Measurements from ENCODE around the gene REEP2.

The REEP2 gene

GRCh38 chr5:138468966-138469539 lies 30.2 kb downstream of the REEP2 start:
- Histone ChIP-seq H3K79me1 (ENCODE audit: low read depth, low read length) (peaks cover 13% of the 10 kb centered on the region), H2BK15ac (ENCODE audit: low read length) (no peak overlapping the region), H3K14ac (ENCODE audit: low read length) (no peak overlapping the region), H4K91ac (ENCODE audit: low read depth, low read length, poor library complexity) (no peak overlapping the region), H3K9ac (ENCODE audit: low read depth, low read length, poor library complexity) (no peak overlapping the region), H2BK120ac (ENCODE audit: low read depth, low read length) (no peak overlapping the region), H3K4me1 (ENCODE audit: control insufficient read depth in 2 of 2, insufficient read depth in 1 of 2, low read depth in 1 of 2, low read length in 2 of 2) (peaks cover 10 to 26% of the 10 kb centered on the region in 2 donors), H3K18ac (ENCODE audit: low read length) (no peak overlapping the region), H4K8ac (ENCODE audit: low read depth, low read length) (no peak overlapping the region), H3K23ac (ENCODE audit: low read depth, low read length, poor library complexity) (no peak overlapping the region), H3K9me3 (replicated peaks in 1 of 2; ENCODE audit: control insufficient read depth in 2 of 2, insufficient read depth in 1 of 2, low read depth in 1 of 2, low read length in 2 of 2) (no peaks in the 10 kb centered on the region), H3K36me3 (replicated peaks in 1 of 2; ENCODE audit: control insufficient read depth in 2 of 2, insufficient read depth in 2 of 2, low read length in 2 of 2) (peaks cover 15 to 31% of the 10 kb centered on the region in 2 donors), H3K4me3 (ENCODE audit: low read length in 2 of 2) (no peak overlapping the region), H3K27me3 (ENCODE audit: control insufficient read depth in 3 of 3, insufficient read depth in 3 of 3, low read depth in 1 of 3, low read length in 3 of 3) (peaks cover 0 to 17% (median 2%) of the 10 kb centered on the region in 3 experiments), H2AFZ (ENCODE audit: low read length) (no peak overlapping the region), H2BK12ac (ENCODE audit: low read length) (no peak overlapping the region), H2BK5ac (ENCODE audit: low read length) (no peak overlapping the region), H3K27ac (replicated peaks; ENCODE audit: low read length) (no peak overlapping the region), H2AK5ac (ENCODE audit: low read depth, low read length) (no peak overlapping the region), H3K4ac (ENCODE audit: low read length) (no peak overlapping the region), H3K4me2 (ENCODE audit: insufficient read depth, low read length, poor library complexity, severe bottlenecking) (no peak overlapping the region)
- DNase-seq (ENCODE audit: low spot score), result no peak
- no CpG with 5 or more reads among the region's 8 CpGs for WGBS, 2 donors (ENCODE audit: extremely low coverage in 2 of 2, insufficient read length in 2 of 2, insufficient replicate concordance in 1 of 2)

GRCh38 chr5:138469540-138470321 lies 30.9 kb downstream of the REEP2 start:
- no peaks in the 10 kb centered on the region for H3K9me3 ChIP-seq (replicated peaks in 1 of 2; ENCODE audit: control insufficient read depth in 2 of 2, insufficient read depth in 1 of 2, low read depth in 1 of 2, low read length in 2 of 2)
- peaks cover 13% of the 10 kb centered on the region for H3K79me1 ChIP-seq (ENCODE audit: low read depth, low read length)
- H3K27me3 ChIP-seq (ENCODE audit: control insufficient read depth in 3 of 3, insufficient read depth in 3 of 3, low read depth in 1 of 3, low read length in 3 of 3), result peaks cover 0 to 17% (median 2%) of the 10 kb centered on the region in 3 experiments
- H2BK120ac ChIP-seq (ENCODE audit: low read depth, low read length), result no peak overlapping the region
- H3K14ac ChIP-seq (ENCODE audit: low read length), result no peak overlapping the region
- H3K18ac ChIP-seq (ENCODE audit: low read length), result no peak overlapping the region
- no peak overlapping the region for H4K8ac ChIP-seq (ENCODE audit: low read depth, low read length)
- no peak overlapping the region for H3K4me2 ChIP-seq (ENCODE audit: insufficient read depth, low read length, poor library complexity, severe bottlenecking)
- no peak overlapping the region for H3K23ac ChIP-seq (ENCODE audit: low read depth, low read length, poor library complexity)
- H3K4me1 ChIP-seq (ENCODE audit: control insufficient read depth in 2 of 2, insufficient read depth in 1 of 2, low read depth in 1 of 2, low read length in 2 of 2), result peaks cover 10 to 26% of the 10 kb centered on the region in 2 donors
- H3K4ac ChIP-seq (ENCODE audit: low read length), result no peak overlapping the region
- WGBS, 2 donors (ENCODE audit: extremely low coverage in 2 of 2, insufficient read length in 2 of 2, insufficient replicate concordance in 1 of 2), result no CpG with 5 or more reads among the region's 8 CpGs
- H3K36me3 ChIP-seq (replicated peaks in 1 of 2; ENCODE audit: control insufficient read depth in 2 of 2, insufficient read depth in 2 of 2, low read length in 2 of 2), result peaks cover 15 to 31% of the 10 kb centered on the region in 2 donors
- no peak for DNase-seq (ENCODE audit: low spot score)
- H2BK12ac ChIP-seq (ENCODE audit: low read length), result no peak overlapping the region
- H4K91ac ChIP-seq (ENCODE audit: low read depth, low read length, poor library complexity), result no peak overlapping the region
- no peak overlapping the region for H3K27ac ChIP-seq (replicated peaks; ENCODE audit: low read length)
- no peak overlapping the region for H3K9ac ChIP-seq (ENCODE audit: low read depth, low read length, poor library complexity)
- H2BK5ac ChIP-seq (ENCODE audit: low read length), result no peak overlapping the region
- no peak overlapping the region for H3K4me3 ChIP-seq (ENCODE audit: low read length in 2 of 2)
- no peak overlapping the region for H2AK5ac ChIP-seq (ENCODE audit: low read depth, low read length)
- no peak overlapping the region for H2AFZ ChIP-seq (ENCODE audit: low read length)
- no peak overlapping the region for H2BK15ac ChIP-seq (ENCODE audit: low read length)

DNA sequence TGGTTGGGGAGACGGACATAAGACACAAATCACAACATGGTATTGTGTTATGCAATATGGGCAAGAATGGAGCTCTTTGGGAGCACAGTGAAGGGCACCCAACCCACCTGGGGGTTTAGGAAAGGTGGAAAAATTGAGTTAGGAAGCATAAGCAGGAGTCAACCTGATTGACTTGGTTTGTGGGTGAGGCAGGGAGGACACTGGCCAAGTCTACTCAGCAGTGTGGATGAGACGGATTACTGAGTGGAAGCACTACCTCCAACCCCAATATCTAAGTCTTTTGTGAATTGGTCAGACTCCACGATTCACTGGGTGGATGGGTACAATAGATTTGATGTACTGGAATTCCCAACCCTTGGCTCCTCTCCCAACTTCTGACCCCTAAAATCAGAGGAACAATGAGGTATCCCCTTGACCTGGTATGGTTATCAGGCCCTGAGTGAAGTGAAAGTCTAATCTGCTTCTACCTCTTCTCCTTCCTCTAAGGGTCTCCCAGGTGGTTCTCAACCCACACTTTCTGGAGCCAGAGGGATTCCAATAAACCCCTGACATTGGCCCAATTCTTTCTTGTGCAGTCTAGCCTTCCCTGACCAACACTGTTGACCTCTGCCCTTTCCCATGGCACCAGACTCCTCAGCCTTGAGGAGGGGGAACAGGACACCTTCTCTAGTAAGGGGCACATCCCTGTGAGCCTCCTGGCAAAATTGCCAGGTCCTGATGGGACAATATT lies 31.6 kb downstream of the REEP2 start:
- Histone ChIP-seq H3K4me3 (ENCODE audit: low read length in 2 of 2) (no peak overlapping the region), H2AFZ (ENCODE audit: low read length) (no peak overlapping the region), H3K23ac (ENCODE audit: low read depth, low read length, poor library complexity) (no peak overlapping the region), H4K91ac (ENCODE audit: low read depth, low read length, poor library complexity) (no peak overlapping the region), H3K4ac (ENCODE audit: low read length) (no peak overlapping the region), H4K8ac (ENCODE audit: low read depth, low read length) (no peak overlapping the region), H2AK5ac (ENCODE audit: low read depth, low read length) (no peak overlapping the region), H2BK12ac (ENCODE audit: low read length) (no peak overlapping the region), H3K18ac (ENCODE audit: low read length) (no peak overlapping the region), H3K27ac (replicated peaks; ENCODE audit: low read length) (no peak overlapping the region), H3K79me1 (ENCODE audit: low read depth, low read length) (peaks cover 11% of the 10 kb centered on the region), H3K4me1 (ENCODE audit: control insufficient read depth in 2 of 2, insufficient read depth in 1 of 2, low read depth in 1 of 2, low read length in 2 of 2) (peaks cover 10 to 26% of the 10 kb centered on the region in 2 donors), H3K14ac (ENCODE audit: low read length) (no peak overlapping the region), H3K9ac (ENCODE audit: low read depth, low read length, poor library complexity) (no peak overlapping the region), H3K36me3 (replicated peaks in 1 of 2; ENCODE audit: control insufficient read depth in 2 of 2, insufficient read depth in 2 of 2, low read length in 2 of 2) (peaks cover 15 to 31% of the 10 kb centered on the region in 2 donors), H2BK15ac (ENCODE audit: low read length) (no peak overlapping the region), H3K9me3 (replicated peaks in 1 of 2; ENCODE audit: control insufficient read depth in 2 of 2, insufficient read depth in 1 of 2, low read depth in 1 of 2, low read length in 2 of 2) (no peaks in the 10 kb centered on the region), H2BK120ac (ENCODE audit: low read depth, low read length) (no peak overlapping the region), H2BK5ac (ENCODE audit: low read length) (no peak overlapping the region), H3K4me2 (ENCODE audit: insufficient read depth, low read length, poor library complexity, severe bottlenecking) (no peak overlapping the region), H3K27me3 (ENCODE audit: control insufficient read depth in 3 of 3, insufficient read depth in 3 of 3, low read depth in 1 of 3, low read length in 3 of 3) (peaks cover 0 to 17% (median 2%) of the 10 kb centered on the region in 3 experiments)
- no CpG with 5 or more reads among the region's 3 CpGs for WGBS, 2 donors (ENCODE audit: extremely low coverage in 2 of 2, insufficient read length in 2 of 2, insufficient replicate concordance in 1 of 2)
- DNase-seq (ENCODE audit: low spot score), result no peak

GRCh38 chr5:138471052-138471361 lies 32.1 kb downstream of the REEP2 start:
- Histone ChIP-seq H3K4me2 (ENCODE audit: insufficient read depth, low read length, poor library complexity, severe bottlenecking) (no peak overlapping the region), H3K79me1 (ENCODE audit: low read depth, low read length) (peaks cover 7% of the 10 kb centered on the region), H3K4ac (ENCODE audit: low read length) (no peak overlapping the region), H3K36me3 (replicated peaks in 1 of 2; ENCODE audit: control insufficient read depth in 2 of 2, insufficient read depth in 2 of 2, low read length in 2 of 2) (peaks cover 15 to 31% of the 10 kb centered on the region in 2 donors), H3K27me3 (ENCODE audit: control insufficient read depth in 3 of 3, insufficient read depth in 3 of 3, low read depth in 1 of 3, low read length in 3 of 3) (peaks cover 0 to 12% (median 0%) of the 10 kb centered on the region in 3 experiments), H3K23ac (ENCODE audit: low read depth, low read length, poor library complexity) (no peak overlapping the region), H2AFZ (ENCODE audit: low read length) (no peak overlapping the region), H2BK15ac (ENCODE audit: low read length) (no peak overlapping the region), H3K4me1 (ENCODE audit: control insufficient read depth in 2 of 2, insufficient read depth in 1 of 2, low read depth in 1 of 2, low read length in 2 of 2) (peaks cover 10 to 21% of the 10 kb centered on the region in 2 donors), H2AK5ac (ENCODE audit: low read depth, low read length) (no peak overlapping the region), H2BK120ac (ENCODE audit: low read depth, low read length) (no peak overlapping the region), H2BK5ac (ENCODE audit: low read length) (no peak overlapping the region), H3K27ac (replicated peaks; ENCODE audit: low read length) (no peak overlapping the region), H3K9me3 (replicated peaks in 1 of 2; ENCODE audit: control insufficient read depth in 2 of 2, insufficient read depth in 1 of 2, low read depth in 1 of 2, low read length in 2 of 2) (no peaks in the 10 kb centered on the region), H2BK12ac (ENCODE audit: low read length) (no peak overlapping the region), H3K14ac (ENCODE audit: low read length) (no peak overlapping the region), H3K9ac (ENCODE audit: low read depth, low read length, poor library complexity) (no peak overlapping the region), H4K91ac (ENCODE audit: low read depth, low read length, poor library complexity) (no peak overlapping the region), H4K8ac (ENCODE audit: low read depth, low read length) (no peak overlapping the region), H3K18ac (ENCODE audit: low read length) (no peak overlapping the region), H3K4me3 (ENCODE audit: low read length in 2 of 2) (no peak overlapping the region)
- no peak for DNase-seq (ENCODE audit: low spot score)
- no CpG with 5 or more reads among the region's 2 CpGs for WGBS, 2 donors (ENCODE audit: extremely low coverage in 2 of 2, insufficient read length in 2 of 2, insufficient replicate concordance in 1 of 2)
